Transverse colon (tissue), 3 donors: ENCODE measurements around the gene HBG2.

Source experiments
- POLR2A ChIP-seq: fragments of 450-650 bp; IDR thresholded peaks from one replicate; pipeline ENCODE4 v1.6.1; 2016; ENCODE audit warnings: antibody characterized with exemption, mild to moderate bottlenecking, moderate library complexity
- TF ChIP-seq, protein P1 (sequence below), 5 experiments: fragments of 200-600 bp in 3 of 5; fragments of 450-650 bp in 2 of 5; sonication (generic) in 3 of 5; IDR thresholded peaks; 1 replicate in 2 of 5; 2 replicates in 3 of 5; pipeline ENCODE4 v1.5.1; 2016 to 2017; ENCODE audit warnings: antibody characterized with exemption in 5 of 5, inconsistent platforms in 3 of 5, mild to moderate bottlenecking in 2 of 5, moderate library complexity in 1 of 5

DNA sequence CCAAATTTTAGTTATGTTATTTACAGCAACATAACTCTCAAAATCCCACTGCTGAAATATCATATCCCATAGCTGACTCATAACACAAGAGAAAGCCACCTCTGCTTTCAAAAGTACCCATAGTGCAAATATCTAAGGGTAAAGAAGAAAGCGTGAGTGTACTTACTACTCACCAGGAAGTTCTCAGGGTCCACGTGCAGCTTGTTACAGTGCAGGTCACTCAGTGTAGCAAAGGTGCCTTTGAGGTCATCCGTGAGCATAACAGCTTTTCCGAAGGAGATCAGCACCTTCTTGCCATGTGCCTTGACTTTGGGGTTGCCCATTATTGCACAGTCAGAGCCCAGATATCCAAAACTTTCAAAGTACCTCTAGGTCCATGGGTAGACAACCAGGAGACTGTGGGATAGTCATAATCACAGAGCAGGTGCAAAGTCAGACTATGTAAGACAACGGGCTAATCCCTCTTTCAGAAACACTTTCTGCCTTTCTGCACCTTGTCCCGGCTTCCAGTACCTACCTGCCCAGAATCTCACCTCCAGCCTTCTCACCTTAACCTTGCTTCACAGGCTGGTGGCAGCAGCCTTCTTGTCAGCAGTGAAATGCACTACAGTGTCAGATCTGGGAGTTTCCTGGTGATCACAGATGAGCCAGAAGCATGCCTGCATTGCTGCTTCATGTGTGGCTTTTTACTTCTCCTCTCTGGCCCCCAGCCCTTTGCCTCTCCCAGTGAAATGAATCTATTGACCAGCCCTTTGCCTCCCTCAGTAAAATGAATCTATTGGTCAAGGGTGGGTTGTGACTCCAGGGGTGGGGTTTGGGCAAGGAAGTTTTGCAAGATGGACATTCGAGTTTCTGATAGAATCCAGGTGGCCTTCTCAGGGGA is 11.4 kb downstream of the HBG2 start:
- TF ChIP-seq, protein P1, sequence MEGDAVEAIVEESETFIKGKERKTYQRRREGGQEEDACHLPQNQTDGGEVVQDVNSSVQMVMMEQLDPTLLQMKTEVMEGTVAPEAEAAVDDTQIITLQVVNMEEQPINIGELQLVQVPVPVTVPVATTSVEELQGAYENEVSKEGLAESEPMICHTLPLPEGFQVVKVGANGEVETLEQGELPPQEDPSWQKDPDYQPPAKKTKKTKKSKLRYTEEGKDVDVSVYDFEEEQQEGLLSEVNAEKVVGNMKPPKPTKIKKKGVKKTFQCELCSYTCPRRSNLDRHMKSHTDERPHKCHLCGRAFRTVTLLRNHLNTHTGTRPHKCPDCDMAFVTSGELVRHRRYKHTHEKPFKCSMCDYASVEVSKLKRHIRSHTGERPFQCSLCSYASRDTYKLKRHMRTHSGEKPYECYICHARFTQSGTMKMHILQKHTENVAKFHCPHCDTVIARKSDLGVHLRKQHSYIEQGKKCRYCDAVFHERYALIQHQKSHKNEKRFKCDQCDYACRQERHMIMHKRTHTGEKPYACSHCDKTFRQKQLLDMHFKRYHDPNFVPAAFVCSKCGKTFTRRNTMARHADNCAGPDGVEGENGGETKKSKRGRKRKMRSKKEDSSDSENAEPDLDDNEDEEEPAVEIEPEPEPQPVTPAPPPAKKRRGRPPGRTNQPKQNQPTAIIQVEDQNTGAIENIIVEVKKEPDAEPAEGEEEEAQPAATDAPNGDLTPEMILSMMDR (IDR thresholded peaks at IDR 0.05): no peak
- TF ChIP-seq POLR2A: no peak
